ENCODE data around the gene FCRLB.
"Not testable (repeated sequence)": the region's sequence is repeated elsewhere in the genome, so short reads cannot be mapped to it uniquely, and the experiment has no call there.

The FCRLB gene

GRCh38 chr1:161749509-161750407 lies 28.4 kb downstream of the FCRLB start, which contains the start of gene DUSP12:
Gene DUSP12, plus strand, starts transcription at chr1:161749786. Its CDS starts 16 bp downstream, at chr1:161749802.
- Mint-ChIP-seq H3K9me3 (peaks cover 5% of the 10 kb centered on the region), H3K4me1 (peaks cover 47% of the 10 kb centered on the region), H3K36me3 (peaks cover 61% of the 10 kb centered on the region), H3K4me3 (peak within 1 kb of the TSS; percentile 96), H3K27ac (peak within 1 kb of the TSS; percentile 97)
- ATAC-seq (peak; percentile 97), DNase-seq (ENCODE audit: low spot score in 2 of 2) (peak; percentile 73 to 92)

- Mint-ChIP-seq H3K27ac (no peak overlapping the region), H3K36me3 (peaks cover 25% of the 10 kb centered on the region), H3K4me3 (peak overlapping the region; percentile 38), H3K4me1 (peaks cover 24% of the 10 kb centered on the region), H3K9me3 (no peaks in the 10 kb centered on the region)
- DNase-seq (ENCODE audit: low spot score in 2 of 2) (no peak), ATAC-seq (peak; percentile 50)
Measured at GRCh38 chr1:161763522-161764098, 42.3 kb downstream of the FCRLB start.

GRCh38 chr1:161766102-161766981 lies 45.0 kb downstream of the FCRLB start, which contains the start of gene ATF6:
Gene ATF6, plus strand, starts transcription at chr1:161766320. Its CDS starts 41 bp downstream, at chr1:161766361.
- ATAC-seq (peak; percentile 88), DNase-seq (ENCODE audit: low spot score in 2 of 2) (peak; percentile 60 to 87)
- Mint-ChIP-seq H3K36me3 (peaks cover 21% of the 10 kb centered on the region), H3K4me3 (peak within 1 kb of the TSS; percentile 97), H3K27ac (peak within 1 kb of the TSS; percentile 98), H3K4me1 (peaks cover 30% of the 10 kb centered on the region), H3K9me3 (no peaks in the 10 kb centered on the region)

- Mint-ChIP-seq H3K9me3 (no peaks in the 10 kb centered on the region), H3K4me1 (peaks cover 28% of the 10 kb centered on the region), H3K4me3 (no peak overlapping the region), H3K27ac (no peak overlapping the region), H3K36me3 (peaks cover 21% of the 10 kb centered on the region)
- DNase-seq (ENCODE audit: low spot score in 2 of 2), result no peak
- no peak for ATAC-seq
Measured at GRCh38 chr1:161768461-161768860, 47.1 kb downstream of the FCRLB start.

- DNase-seq (ENCODE audit: low spot score in 2 of 2), result no peak
- H3K27ac Mint-ChIP-seq, result no peak overlapping the region
- no peak overlapping the region for H3K4me3 Mint-ChIP-seq
- no peak for ATAC-seq
- H3K9me3 Mint-ChIP-seq, result no peaks in the 10 kb centered on the region
- H3K36me3 Mint-ChIP-seq, result peaks cover 21% of the 10 kb centered on the region
- H3K4me1 Mint-ChIP-seq, result peaks cover 23% of the 10 kb centered on the region
Measured at GRCh38 chr1:161768986-161769672, 47.8 kb downstream of the FCRLB start.

GRCh38 chr1:161769673-161770045 lies 48.3 kb downstream of the FCRLB start:
- not testable (repeated sequence) for H3K9me3 Mint-ChIP-seq; ATAC-seq; DNase-seq (ENCODE audit: low spot score in 2 of 2); H3K4me3 Mint-ChIP-seq; H3K27ac Mint-ChIP-seq
- Mint-ChIP-seq H3K36me3 (peaks cover 21% of the 10 kb centered on the region), H3K4me1 (peaks cover 23% of the 10 kb centered on the region)

- no peak for DNase-seq (ENCODE audit: low spot score in 2 of 2)
- Mint-ChIP-seq H3K27ac (no peak overlapping the region), H3K4me3 (no peak overlapping the region), H3K9me3 (no peaks in the 10 kb centered on the region), H3K36me3 (peaks cover 21% of the 10 kb centered on the region), H3K4me1 (peaks cover 23% of the 10 kb centered on the region)
- no peak for ATAC-seq
Measured at GRCh38 chr1:161770250-161770649, 48.9 kb downstream of the FCRLB start.

GRCh38 chr1:161771161-161771560 lies 49.8 kb downstream of the FCRLB start:
- ATAC-seq (no peak), DNase-seq (ENCODE audit: low spot score in 2 of 2) (no peak)
- Mint-ChIP-seq H3K4me3 (no peak overlapping the region), H3K27ac (no peak overlapping the region), H3K9me3 (no peaks in the 10 kb centered on the region), H3K4me1 (peaks cover 23% of the 10 kb centered on the region), H3K36me3 (peaks cover 18% of the 10 kb centered on the region)

GRCh38 chr1:161771973-161772372 lies 50.6 kb downstream of the FCRLB start:
- no peak overlapping the region for H3K4me3 Mint-ChIP-seq

GRCh38 chr1:161772397-161772796 lies 51.1 kb downstream of the FCRLB start:
- H3K36me3 Mint-ChIP-seq, result peaks cover 13% of the 10 kb centered on the region

More at GRCh38 chr1:161771973-161772372, 50.6 kb downstream of the FCRLB start:
- peaks cover 13% of the 10 kb centered on the region for H3K36me3 Mint-ChIP-seq
- ATAC-seq (no peak), DNase-seq (ENCODE audit: low spot score in 2 of 2) (no peak)
- H3K9me3 Mint-ChIP-seq, result no peaks in the 10 kb centered on the region
- peaks cover 16% of the 10 kb centered on the region for H3K4me1 Mint-ChIP-seq
- no peak overlapping the region for H3K27ac Mint-ChIP-seq

GRCh38 chr1:161773791-161774190 lies 52.4 kb downstream of the FCRLB start:
- Mint-ChIP-seq H3K4me3 (no peak overlapping the region), H3K36me3 (peaks cover 4% of the 10 kb centered on the region), H3K4me1 (peaks cover 6% of the 10 kb centered on the region), H3K9me3 (no peaks in the 10 kb centered on the region), H3K27ac (no peak overlapping the region)
- DNase-seq (ENCODE audit: low spot score in 2 of 2) (no peak), ATAC-seq (no peak)

More at GRCh38 chr1:161772397-161772796, 51.1 kb downstream of the FCRLB start:
- Mint-ChIP-seq H3K9me3 (no peaks in the 10 kb centered on the region), H3K4me1 (peaks cover 14% of the 10 kb centered on the region), H3K27ac (no peak overlapping the region), H3K4me3 (no peak overlapping the region)
- DNase-seq (ENCODE audit: low spot score in 2 of 2), result no peak
- ATAC-seq, result peak; percentile 16

- no peaks in the 10 kb centered on the region for H3K4me1 Mint-ChIP-seq
- no peak overlapping the region for H3K4me3 Mint-ChIP-seq
- no peaks in the 10 kb centered on the region for H3K9me3 Mint-ChIP-seq
- no peak overlapping the region for H3K27ac Mint-ChIP-seq
- peaks cover 36% of the 10 kb centered on the region for H3K36me3 Mint-ChIP-seq
- DNase-seq (ENCODE audit: low spot score in 2 of 2) (no peak), ATAC-seq (no peak)
Measured at GRCh38 chr1:161777261-161777660, 55.9 kb downstream of the FCRLB start.
